GM12892 (cell line): ENCODE results near the gene LIMS4.
"Not testable (repeated sequence)": the region's sequence is repeated elsewhere in the genome, so short reads cannot be mapped to it uniquely, and the experiment has no call there.

Experiments
- DNase-seq: peaks from one replicate; pipeline ENCODE4 v3.0.0; 2011; ENCODE audit not compliant: insufficient read length
- FAIRE-seq: peaks from 2 replicates; lab custom pipeline; 2011; peaks lifted over from hg19 to GRCh38; lab: Jason Lieb, UNC

The LIMS4 gene

GRCh38 chr2:110456291-110457213, 16.1 kb downstream of the LIMS4 start:
- not testable (repeated sequence) for FAIRE-seq, DNase-seq

- DNase-seq, FAIRE-seq: not testable (repeated sequence)
Measured at GRCh38 chr2:110455080-110455670, 17.4 kb downstream of the LIMS4 start.

- DNase-seq, FAIRE-seq: not testable (repeated sequence)
Measured at GRCh38 chr2:110450951-110451350, 21.7 kb downstream of the LIMS4 start.

GRCh38 chr2:110449127-110449947, 23.3 kb downstream of the LIMS4 start:
- not testable (repeated sequence) for FAIRE-seq, DNase-seq

- DNase-seq, FAIRE-seq: not testable (repeated sequence)
Measured at GRCh38 chr2:110446644-110447043, 26.0 kb downstream of the LIMS4 start.

- DNase-seq, FAIRE-seq: not testable (repeated sequence)
Measured at GRCh38 chr2:110443305-110444005, 29.2 kb downstream of the LIMS4 start.

- not testable (repeated sequence) for FAIRE-seq, DNase-seq
Measured at GRCh38 chr2:110441905-110442304, 30.7 kb downstream of the LIMS4 start.

- DNase-seq, FAIRE-seq: not testable (repeated sequence)
Measured at GRCh38 chr2:110434565-110434964, 38.1 kb downstream of the LIMS4 start.

GRCh38 chr2:110425725-110426124, 46.9 kb downstream of the LIMS4 start:
- not testable (repeated sequence) for DNase-seq, FAIRE-seq

- FAIRE-seq = not testable (repeated sequence)
Measured at GRCh38 chr2:110424421-110424820, 48.2 kb downstream of the LIMS4 start.

GRCh38 chr2:110423574-110423962, 49.0 kb downstream of the LIMS4 start:
- not testable (repeated sequence) for FAIRE-seq, DNase-seq

More at GRCh38 chr2:110424421-110424820, 48.2 kb downstream of the LIMS4 start:
- not testable (repeated sequence) for DNase-seq

GRCh38 chr2:110422852-110423573, 49.6 kb downstream of the LIMS4 start:
- FAIRE-seq, DNase-seq: not testable (repeated sequence)

- not testable (repeated sequence) for DNase-seq, FAIRE-seq
Measured at GRCh38 chr2:110420641-110421354, 51.8 kb downstream of the LIMS4 start.

GRCh38 chr2:110407142-110407541, 65.5 kb downstream of the LIMS4 start:
- FAIRE-seq, DNase-seq: not testable (repeated sequence)

- not testable (repeated sequence) for DNase-seq, FAIRE-seq
Measured at GRCh38 chr2:110404988-110405387, 67.6 kb downstream of the LIMS4 start.

GRCh38 chr2:110404246-110404645, 68.4 kb downstream of the LIMS4 start:
- not testable (repeated sequence) for FAIRE-seq

GRCh38 chr2:110401001-110401618, 71.5 kb downstream of the LIMS4 start:
- not testable (repeated sequence) for FAIRE-seq, DNase-seq

More at GRCh38 chr2:110404246-110404645, 68.4 kb downstream of the LIMS4 start:
- not testable (repeated sequence) for DNase-seq
